SHP77 treated with DMSO at 0.1 percent for 48 hours (cell line): ENCODE measurements around the gene UBE2U.
A peak's percentile ranks its signal among the peaks of the same experiment; 100 is the strongest.
"Not testable (repeated sequence)": the region's sequence is repeated elsewhere in the genome, so short reads cannot be mapped to it uniquely, and the experiment has no call there.

Experiments
- DNase-seq: peaks from one replicate; lab custom pipeline; 2025; lab: John Stamatoyannopoulos, UW

The UBE2U gene

DNA sequence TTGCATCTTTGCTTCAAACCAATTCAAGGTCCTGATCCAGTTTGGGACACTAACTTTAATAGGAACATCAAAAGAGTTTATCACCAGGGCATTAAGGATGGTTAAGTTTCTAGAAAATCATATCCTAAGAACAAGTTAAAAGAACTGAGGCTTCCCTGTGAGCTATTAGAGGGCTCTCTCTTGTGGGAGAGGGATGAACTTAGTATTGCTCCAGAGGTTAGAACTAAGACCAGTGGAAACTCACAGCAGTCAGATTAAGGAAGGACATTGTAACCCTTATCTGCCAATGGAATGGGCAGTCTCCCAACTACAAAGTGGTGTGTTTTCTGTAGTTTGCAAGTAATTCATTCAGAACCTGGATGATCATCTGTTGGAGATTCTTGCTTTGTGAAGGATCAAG, 36.8 kb downstream of the UBE2U start:
- DNase-seq = no peak

DNA sequence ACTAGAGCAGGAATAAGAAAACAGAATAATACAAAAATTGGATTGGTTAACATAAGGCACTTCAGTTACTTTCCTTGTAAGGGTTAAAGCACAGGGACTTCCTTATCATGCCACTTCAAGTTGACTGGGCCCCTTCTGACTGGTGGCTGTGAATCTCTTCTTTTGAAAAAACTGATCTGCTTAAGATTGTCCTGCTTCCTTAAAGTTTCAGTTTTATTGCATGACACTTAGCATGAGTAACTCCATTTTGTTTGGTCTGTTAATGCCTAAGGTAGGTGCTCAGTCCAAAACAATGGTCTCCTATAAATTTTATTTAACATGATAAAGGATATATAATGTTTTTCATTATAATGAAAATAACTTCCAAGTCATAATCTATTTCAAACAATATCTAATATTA, 37.6 kb downstream of the UBE2U start:
- no peak for DNase-seq

DNA sequence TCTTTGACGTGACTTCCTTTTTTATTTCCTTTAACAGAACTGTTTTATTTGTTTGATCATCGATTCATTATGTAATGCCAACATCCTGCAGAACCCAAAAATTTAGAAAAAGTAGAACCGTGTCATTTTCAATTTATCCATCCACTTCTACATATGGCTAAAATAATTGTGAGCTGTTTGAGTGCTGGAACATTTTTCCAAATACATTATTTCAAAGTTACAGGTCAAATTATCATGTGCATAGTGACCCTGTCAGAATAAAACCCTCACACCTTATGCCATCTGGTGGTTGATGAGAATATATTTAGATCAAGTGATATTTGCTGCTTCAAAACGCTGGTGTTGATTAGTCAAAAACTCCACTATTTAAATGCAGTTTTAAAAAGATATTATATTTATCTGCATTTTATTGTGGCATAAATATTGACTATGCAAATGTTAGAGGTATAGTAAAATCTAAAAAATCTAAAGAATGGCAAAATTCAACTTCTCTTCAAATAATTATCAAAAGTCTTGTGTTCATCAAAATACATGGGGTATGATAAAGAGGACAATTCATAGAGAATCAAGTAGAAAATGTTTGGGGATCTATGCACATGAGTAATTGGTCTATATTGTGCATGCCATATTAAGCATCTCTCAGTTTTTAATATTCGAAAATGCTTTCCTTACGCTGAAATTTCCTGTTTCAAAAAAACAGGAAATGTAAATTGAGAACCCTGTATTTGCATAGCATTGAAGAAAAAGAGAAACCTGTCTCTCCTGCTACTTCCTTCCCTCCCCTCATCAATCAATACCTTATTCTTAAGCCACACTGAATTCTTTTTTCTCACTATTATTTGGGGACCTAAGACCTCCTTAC, 39.7 kb downstream of the UBE2U start:
- peak; percentile 44 for DNase-seq

DNA sequence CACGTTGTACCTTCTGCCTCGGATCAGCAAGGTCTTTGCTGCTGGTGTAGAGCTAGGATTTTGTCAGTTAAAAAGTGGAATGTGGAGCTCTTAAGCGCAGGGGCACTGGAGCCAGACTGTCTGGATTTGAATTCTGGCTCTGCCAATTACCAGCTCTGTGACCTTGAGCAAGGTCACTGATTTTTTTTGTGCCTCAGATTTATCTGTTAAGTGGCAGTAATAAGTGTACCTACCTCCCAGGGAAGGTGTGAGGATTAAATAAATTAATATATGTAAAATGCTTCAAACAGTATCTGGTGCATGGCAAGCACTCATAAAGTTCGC, 40.3 kb downstream of the UBE2U start:
- DNase-seq = no peak

DNA sequence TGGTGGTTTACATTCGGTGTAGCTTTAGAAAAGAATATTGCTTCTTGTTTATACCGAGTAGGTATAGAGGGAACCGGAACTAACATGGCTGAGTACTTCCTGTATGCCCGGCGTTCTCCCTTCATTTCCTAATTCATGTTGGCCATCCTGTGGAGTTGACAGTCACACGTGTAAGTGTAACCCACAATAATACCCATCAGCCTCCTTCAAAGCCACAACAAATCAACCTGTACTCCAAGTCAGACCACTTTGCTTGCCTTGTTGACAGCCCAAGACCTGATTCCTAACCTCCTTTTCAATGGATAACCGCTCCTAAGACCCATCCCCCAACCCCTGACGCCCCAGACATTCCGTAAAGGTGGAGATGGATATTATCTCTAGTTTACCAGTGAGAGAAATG, 42.1 kb downstream of the UBE2U start:
- no peak for DNase-seq

DNA sequence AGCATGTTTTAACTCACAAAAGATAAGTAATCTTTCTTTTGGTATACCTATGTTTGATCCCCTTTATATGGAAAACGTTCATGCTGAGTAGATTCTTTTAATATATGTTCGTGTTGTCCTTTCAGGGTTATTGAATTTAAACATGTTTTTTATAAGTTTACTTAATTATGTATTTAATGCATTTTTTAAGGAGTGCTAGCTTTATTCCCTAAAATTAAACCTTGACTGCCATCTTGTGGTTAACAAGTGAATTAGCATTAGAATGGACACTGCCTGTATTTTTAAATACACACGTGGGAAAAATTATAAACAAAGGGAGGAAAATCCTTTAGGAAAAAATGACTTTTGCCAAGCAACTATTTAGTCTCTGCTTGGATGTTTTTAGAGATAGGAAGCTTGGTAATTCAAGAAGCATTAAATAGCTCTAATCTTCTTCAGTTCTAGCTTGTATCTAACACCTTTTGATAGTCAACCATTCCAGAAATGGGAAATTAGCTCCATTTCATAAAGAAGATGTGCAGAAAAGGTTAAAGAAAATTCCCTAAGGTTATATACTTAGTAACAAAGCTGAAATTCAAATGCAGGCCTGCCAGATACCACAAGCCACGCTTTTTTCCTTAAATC, 43.0 kb downstream of the UBE2U start:
- peak; percentile 50 for DNase-seq

DNA sequence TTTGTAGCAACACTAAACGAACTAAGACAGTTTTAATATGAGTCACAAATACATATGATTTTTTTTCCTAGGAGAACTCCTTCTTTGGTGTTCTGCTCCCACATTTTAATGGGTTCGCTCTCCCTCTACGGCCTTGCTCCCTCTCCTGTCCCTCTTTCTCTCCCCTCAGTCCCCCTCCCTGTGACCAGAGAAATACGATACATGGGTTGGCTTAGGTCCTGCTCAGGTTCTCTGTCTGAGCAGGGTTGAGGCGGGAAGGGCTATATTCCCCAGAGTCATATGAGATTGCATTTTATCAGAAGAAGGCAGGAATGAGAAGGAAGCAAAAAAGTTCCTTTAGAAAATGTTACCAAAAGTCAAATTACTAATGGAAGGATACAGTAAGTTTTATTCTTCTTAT, 44.6 kb downstream of the UBE2U start:
- no peak for DNase-seq

DNA sequence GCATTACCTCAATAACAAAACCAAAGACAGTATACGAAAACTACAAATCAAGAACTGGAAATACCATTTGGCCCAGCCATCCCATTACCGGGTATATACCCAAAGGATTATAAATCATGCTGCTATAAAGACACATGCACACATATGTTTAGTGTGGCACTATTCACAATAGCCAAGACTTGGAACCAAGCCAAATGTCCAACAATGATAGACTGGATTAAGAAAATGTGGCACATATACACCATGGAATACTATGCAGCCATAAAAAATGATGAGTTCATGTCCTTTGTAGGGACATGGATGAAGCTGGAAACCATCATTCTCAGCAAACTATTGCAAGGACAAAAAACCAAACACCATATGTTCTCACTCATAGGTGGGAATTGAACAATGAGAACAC, 47.0 kb downstream of the UBE2U start:
- not testable (repeated sequence) for DNase-seq

DNA sequence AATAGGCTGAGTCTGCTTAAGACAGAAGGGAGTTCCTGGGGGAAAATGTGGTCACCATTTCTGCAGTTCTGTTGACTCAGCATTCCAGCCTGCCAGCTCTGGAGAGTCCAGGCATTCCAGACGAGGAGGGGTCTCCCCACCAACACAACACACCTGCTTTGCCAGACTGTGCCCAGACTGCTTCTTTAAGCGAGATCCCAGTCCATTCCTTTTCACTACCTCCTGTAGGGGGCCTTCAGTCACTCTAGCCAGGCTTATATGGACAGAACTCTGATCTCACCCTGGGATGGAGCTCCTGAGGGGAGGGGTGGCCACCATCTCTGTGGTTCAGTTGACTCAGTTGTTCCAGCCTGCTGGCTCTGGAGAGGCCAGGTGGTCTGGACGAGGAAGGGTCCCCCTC, 48.5 kb downstream of the UBE2U start:
- no peak for DNase-seq

DNA sequence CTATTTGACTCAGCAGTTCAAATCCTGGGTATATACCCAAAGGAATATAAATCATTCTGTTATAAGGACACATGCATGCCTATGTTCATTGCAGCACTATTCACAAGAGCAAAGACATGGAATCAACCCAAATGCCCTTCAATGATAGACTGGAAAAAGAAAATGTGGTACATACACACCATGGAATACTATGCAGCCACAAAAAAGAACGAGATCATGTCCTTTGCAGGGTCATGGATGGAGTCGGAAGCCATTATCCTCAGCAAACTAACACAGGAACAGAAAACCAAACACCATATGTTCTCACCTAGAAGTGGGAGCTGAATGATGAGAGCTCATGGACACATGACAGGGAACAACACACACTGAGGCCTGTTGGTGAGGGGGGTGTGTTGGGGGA, 53.8 kb downstream of the UBE2U start:
- not testable (repeated sequence) for DNase-seq

DNA sequence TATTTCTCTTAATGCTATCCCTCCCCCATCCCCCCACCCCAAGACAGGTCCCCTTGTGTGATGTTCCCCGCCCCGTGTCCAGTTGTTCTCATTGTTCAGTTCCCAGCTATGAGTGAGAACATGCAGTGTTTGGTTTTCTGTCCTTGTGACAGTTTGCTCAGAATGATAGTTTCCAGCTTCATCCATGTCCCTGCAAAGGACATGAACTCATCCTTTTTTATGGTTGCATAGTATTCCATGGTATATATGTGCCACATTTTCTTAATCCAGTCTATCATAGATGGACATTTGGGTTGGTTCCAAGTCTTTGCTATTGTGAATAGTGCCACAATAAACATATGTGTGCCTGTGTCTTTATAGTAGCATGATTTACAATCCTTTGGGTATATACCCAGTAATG, 55.0 kb downstream of the UBE2U start:
- DNase-seq = not testable (repeated sequence)

DNA sequence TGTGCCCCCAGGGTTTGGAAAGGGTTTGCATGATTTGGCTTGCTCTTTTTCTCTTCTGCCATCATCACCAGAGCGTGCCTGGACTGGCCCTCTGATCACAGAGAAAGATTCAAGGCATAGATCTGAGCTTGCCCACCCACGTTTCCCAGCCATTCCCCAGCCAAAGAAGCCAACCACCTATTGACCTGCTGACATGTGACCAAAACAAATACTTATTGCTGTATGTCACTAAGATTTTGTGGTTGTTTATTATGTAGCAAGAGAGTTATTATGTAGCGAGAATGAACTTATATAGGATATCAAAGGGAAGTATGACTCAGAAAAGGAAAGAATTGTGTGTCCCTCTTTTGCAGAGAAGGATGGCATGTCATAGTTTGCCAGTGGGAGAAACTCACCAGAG, 59.9 kb downstream of the UBE2U start:
- no peak for DNase-seq

DNA sequence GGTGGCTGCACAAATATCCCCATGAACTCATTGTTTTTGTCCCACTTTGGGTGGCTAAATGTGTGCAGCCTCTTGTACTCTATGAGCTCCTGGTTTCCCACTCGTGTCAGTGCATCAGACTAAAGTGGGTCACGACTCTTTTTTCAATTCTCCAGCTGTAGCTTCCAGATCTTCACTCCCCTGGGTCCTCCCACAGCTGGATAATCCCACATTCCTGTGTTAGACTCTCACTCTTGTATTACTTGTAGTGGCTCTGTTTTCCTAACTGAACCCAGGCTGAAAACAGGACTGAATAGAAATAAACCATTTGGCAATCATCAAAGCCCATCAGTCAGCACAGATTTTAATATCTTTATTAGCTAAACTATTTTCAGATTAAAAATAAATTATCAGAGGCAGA, 60.4 kb downstream of the UBE2U start:
- no peak for DNase-seq

DNA sequence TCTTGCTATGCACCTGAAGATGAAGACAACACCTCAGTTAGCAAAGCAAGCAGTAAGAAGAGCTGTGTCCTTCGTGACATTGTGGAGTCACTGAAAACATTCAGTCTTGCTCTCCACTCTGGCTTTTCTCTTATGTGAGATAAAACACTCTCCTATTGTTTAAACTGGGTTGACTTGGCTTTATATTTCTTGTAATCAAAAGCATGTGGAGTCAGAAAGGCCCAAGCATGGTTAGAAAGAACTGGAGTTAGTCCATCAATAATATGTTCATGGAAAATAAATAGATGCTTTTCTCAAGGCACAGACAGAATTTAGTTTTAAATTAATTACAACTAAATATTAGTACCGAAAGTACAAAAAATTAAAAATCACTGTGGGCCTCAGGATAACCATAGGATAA, 61.7 kb downstream of the UBE2U start:
- no peak for DNase-seq

DNA sequence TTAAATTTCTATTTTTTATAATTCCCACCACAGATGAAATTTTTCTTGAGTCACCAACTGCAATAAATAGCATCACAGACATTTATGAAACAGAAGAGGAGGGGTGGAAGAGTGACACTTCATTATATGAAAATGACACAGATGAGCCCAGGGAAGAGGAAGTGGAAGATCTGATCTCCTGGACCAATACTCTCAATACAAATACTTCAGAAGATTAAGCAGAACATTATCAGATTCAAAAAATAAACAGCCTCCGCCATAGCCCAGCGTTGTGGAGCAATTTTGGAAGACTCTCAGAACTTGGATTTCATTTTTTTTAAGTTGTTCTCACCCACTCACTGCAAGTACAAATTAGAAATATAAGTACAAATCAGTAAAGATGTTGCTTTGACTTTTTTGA, 63.6 kb downstream of the UBE2U start:
- no peak for DNase-seq

DNA sequence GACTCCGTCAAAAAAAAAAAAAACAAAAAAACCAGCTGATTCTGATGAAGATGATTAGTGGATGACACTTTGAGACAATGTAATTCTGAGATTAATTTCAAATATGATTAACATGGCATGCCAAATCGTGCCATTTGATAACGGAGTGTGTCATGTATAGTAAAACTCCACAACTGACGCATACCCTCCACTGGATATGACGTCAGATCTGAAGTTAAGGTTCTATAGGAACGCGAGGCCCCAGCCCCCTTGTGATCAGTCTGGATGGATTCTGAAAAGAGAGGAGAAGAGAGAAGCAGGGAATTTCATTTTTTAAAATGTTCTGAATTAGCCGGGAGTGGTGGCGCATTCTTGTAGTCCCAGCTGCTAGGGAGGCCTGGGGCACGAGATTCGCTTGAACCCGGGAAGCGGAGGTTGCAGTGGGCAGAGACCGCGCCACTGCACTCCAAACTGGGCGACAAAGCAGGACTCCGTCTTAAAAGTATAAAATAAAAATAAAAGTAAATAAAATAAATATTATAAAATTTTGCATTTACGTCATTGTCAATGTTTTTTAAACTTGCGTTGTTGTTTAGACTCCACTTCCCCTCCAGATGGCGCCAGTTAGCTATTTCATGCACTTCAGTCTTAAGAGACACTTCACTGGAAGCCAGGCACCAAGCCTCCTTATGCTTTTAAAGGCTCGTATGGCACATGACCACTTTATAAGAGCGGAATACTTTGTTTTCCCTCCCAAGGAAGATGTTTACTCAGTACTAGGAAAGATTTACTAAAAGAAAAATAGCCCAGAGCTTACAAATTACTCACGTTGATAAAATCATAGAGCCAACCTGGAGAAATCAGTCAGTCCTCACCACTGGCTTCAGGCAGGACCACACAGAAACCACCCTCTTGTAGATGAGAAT, 65.5 kb downstream of the UBE2U start:
- DNase-seq = peak; percentile 24

DNA sequence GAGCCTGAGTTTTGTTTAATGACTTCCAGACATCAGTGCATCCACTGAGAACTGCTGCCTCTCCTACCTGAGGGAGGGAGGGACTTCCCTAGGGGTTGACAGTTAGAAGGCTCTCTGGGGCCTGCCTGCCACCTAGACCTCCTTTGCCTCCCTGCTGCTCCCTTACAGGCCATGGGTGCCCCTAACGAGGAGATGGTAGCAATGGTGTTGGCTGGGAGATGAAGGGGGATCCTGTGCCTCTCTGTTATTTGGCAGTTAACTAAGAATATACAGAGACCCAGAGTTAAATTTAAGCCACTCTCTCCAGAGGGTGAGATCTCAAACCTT, 66.1 kb downstream of the UBE2U start:
- DNase-seq = no peak

DNA sequence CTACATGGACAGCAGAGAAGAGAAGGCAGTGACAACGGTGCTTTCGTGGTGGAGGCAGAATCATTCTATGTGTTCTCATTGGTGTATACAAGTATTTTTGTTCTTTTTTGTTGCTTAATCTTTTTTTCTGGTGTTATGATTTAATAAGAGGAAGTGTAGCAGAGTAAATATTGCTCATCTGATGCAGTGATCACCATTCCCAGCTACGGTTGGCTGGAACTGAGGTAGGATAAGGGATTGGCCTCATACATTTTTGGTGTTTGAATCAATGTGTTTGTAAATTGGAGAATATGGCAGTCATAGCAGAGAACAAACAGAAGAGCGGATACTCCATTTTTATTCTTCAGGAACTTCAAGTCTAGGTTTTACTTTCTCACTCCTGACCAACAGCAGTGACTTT, 76.6 kb downstream of the UBE2U start:
- no peak for DNase-seq

DNA sequence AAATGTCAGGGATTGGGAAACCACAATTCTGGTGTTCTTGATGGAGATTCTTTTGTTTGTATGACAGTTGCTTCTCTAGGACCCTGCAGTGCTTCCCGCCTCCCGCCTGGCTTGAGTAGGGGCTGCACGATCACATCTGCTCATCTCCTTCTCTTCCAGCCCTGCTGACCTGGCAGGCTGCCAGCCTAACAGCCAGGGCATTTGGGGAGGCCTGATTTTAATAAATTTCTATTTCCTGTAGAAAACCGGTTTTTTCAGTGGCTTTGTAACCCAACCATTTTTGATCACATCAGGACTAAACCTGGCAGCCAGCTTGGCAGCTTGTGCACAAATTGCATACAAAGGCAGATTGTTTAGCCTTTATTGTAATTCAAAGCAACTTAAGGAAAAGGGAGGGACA, 78.9 kb downstream of the UBE2U start:
- no peak for DNase-seq

DNA sequence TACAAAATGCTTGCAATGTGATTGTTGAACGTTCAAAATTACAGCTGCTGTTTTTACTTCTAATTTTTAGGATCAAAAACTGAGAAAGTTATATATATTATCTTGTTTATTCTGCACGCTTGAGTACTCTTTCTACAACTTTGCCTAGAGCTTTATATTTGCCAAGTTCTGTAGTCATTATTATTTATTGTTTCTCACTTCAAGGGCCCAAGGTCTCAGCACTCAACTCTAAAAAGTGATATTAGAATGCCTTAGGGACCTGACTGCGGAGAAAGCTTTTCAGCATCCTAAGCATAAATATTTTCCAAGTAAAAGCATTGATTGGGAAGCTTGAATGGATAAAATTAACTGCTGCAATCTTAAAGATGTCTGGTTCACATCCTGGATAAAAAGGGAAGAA, 83.6 kb downstream of the UBE2U start:
- DNase-seq = no peak

DNA sequence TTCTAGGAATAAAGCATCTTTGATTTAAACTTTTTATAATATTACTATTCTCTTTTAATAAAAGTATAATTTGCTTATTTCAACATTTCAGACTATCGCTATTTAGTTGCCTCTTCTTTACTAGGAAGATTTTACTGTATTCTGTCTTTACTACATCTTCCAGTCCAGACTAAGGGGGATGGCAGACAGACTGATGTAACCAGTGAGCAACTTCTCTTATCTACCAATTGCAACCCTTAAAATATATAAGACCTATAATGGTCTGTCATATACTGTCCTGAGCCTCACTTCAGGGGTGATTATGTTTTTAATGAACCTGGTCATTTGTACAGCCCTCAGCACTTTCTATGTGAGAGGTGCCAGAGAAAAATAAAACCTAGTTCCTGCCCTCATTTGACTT, 87.0 kb downstream of the UBE2U start:
- no peak for DNase-seq

DNA sequence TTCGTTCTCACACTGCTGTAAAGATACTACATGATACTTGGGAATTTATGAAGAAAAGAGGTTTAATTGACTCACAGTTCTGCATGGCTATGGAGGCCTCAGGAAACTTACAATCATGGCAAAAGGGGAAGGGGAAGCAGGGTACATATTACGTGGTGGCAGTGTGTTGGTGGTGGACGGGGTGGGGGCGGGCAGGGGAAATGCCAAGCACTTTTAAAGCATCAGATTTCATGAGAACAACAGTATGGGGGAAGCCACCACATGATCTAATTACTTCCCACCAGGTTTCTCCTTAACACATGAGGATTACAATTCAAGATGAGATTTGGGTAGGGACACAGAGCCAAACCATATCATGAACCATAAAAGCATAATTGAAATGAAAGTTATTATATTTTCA, 88.5 kb downstream of the UBE2U start:
- no peak for DNase-seq

DNA sequence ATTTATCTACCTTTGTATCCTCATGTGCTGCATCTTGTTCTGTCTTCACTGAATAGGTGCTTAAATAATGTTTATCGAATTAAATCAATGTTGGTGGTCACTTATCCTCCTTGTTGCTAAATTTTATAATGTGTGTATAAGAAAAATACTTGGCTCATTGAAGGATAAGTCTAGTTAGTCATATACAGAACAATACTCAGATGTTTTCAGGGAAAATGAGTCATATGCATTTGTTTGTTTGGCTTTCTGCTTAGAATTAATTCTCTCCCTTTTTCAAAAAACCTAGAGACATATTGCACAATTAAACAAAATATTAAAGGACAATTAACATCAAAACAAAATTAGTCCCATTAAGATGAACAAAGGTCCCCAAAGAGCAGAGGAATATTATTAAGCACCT, 89.0 kb downstream of the UBE2U start:
- DNase-seq = no peak
